ENCODE results near the gene GRB10. TPM values are rescaled to one million over a fixed set of nuclear protein-coding genes. Genes with fewer than 3 reads are reported as not detected.
"Not testable (repeated sequence)": the region's sequence is repeated elsewhere in the genome, so short reads cannot be mapped to it uniquely, and the experiment has no call there.

GRB10 gene
- total RNA-seq, 1 donor from 2014 or later: 93.0 TPM

DNA sequence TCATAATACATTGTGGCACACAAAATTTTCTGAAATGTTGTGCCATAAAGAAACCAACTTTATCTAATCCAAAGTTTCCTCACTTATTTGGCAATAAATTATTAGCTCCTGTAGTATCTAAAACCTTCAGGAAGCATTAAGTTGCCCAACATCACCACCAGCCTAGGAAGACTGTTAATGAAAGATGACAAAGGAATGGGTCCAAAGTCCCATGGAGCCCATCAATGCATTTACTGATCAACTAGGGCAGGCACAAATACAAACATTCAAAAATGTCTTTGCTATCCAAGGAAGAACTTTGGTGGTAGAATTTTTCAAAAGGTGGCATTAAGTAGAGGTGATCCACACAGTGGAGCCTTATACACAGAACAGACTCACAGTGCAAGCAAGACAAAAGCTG lies 4.5 kb downstream of the GRB10 start:
- Mint-ChIP-seq H3K27ac (ENCODE audit: unreplicated experiment) (no peak overlapping the region), H3K4me3 (no peak overlapping the region), H3K36me3 (ENCODE audit: low read depth) (peaks cover 17% of the 10 kb centered on the region), H3K4me1 (peaks cover 63% of the 10 kb centered on the region), H3K9me3 (peaks cover 9% of the 10 kb centered on the region), H3K27me3 (ENCODE audit: low read depth) (no peaks in the 10 kb centered on the region)
- no peak for DNase-seq (ENCODE audit: low read depth, low spot score)
- TF ChIP-seq, protein P1, sequence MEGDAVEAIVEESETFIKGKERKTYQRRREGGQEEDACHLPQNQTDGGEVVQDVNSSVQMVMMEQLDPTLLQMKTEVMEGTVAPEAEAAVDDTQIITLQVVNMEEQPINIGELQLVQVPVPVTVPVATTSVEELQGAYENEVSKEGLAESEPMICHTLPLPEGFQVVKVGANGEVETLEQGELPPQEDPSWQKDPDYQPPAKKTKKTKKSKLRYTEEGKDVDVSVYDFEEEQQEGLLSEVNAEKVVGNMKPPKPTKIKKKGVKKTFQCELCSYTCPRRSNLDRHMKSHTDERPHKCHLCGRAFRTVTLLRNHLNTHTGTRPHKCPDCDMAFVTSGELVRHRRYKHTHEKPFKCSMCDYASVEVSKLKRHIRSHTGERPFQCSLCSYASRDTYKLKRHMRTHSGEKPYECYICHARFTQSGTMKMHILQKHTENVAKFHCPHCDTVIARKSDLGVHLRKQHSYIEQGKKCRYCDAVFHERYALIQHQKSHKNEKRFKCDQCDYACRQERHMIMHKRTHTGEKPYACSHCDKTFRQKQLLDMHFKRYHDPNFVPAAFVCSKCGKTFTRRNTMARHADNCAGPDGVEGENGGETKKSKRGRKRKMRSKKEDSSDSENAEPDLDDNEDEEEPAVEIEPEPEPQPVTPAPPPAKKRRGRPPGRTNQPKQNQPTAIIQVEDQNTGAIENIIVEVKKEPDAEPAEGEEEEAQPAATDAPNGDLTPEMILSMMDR (conservative IDR thresholded peaks at IDR 0.05): no peak

GRCh38 chr7:50775836-50776235 lies 6.9 kb downstream of the GRB10 start:
- Mint-ChIP-seq H3K27me3 (ENCODE audit: low read depth) (no peaks in the 10 kb centered on the region), H3K9me3 (peaks cover 17% of the 10 kb centered on the region), H3K27ac (ENCODE audit: unreplicated experiment) (no peak overlapping the region), H3K4me3 (peak overlapping the region; percentile 9), H3K4me1 (peaks cover 69% of the 10 kb centered on the region), H3K36me3 (ENCODE audit: low read depth) (peaks cover 33% of the 10 kb centered on the region)
- TF ChIP-seq, protein P1 (conservative IDR thresholded peaks at IDR 0.05): no peak
- DNase-seq (ENCODE audit: low read depth, low spot score): no peak

DNA sequence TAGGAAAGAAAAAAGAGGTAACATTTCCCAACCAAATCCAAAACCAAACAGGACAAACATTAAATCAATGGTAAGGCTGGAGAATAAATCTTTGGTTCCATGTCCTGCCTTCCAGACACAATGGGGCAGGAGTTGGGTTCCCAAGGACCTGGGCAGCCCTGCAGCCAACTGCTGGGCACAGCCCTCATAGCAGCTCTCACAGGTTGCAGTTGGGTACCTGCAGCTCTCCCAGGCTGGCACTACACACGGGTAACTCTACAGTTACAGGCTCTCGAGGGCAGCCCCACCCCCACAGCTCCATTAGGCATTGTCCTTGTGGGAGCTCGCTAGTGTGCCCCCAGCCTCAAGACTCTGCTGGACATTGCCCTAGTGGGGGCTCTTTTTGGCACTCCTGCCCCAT lies 7.5 kb downstream of the GRB10 start:
- Mint-ChIP-seq H3K27me3 (ENCODE audit: low read depth) (no peaks in the 10 kb centered on the region), H3K4me1 (peaks cover 67% of the 10 kb centered on the region), H3K4me3 (no peak overlapping the region), H3K27ac (ENCODE audit: unreplicated experiment) (no peak overlapping the region), H3K36me3 (ENCODE audit: low read depth) (peaks cover 34% of the 10 kb centered on the region), H3K9me3 (peaks cover 17% of the 10 kb centered on the region)
- TF ChIP-seq, protein P1 (conservative IDR thresholded peaks at IDR 0.05): no peak
- DNase-seq (ENCODE audit: low read depth, low spot score): no peak

- H3K4me3 Mint-ChIP-seq: no peak overlapping the region
- TF ChIP-seq, protein P1 (conservative IDR thresholded peaks at IDR 0.05): no peak
- no peaks in the 10 kb centered on the region for H3K27me3 Mint-ChIP-seq (ENCODE audit: low read depth)
- H3K27ac Mint-ChIP-seq (ENCODE audit: unreplicated experiment): no peak overlapping the region
- no peak for DNase-seq (ENCODE audit: low read depth, low spot score)
- peaks cover 39% of the 10 kb centered on the region for H3K36me3 Mint-ChIP-seq (ENCODE audit: low read depth)
- peaks cover 67% of the 10 kb centered on the region for H3K4me1 Mint-ChIP-seq
- peaks cover 17% of the 10 kb centered on the region for H3K9me3 Mint-ChIP-seq
Observed at GRCh38 chr7:50774319-50774718, 8.4 kb downstream of the GRB10 start.

DNA sequence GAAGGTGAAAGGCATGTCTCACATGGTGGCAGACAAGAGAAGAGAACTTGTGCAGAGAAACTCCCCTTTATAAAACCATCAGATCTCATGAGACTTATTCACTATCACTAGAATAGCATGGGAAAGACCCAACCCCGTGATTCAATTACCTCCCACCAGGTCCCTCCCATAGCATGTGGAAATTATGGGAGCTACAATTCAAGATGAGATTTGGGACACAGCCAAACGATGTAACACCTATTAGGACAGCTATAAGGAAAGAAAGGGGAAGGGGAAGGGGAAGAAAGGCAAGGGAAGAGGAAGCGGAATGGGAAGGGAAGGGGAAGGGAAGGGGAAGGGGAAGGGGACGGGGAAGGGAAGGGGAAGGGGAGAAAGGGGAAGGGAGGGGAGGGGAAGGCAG lies 9.6 kb downstream of the GRB10 start:
- H3K36me3 Mint-ChIP-seq (ENCODE audit: low read depth): peaks cover 39% of the 10 kb centered on the region
- DNase-seq (ENCODE audit: low read depth, low spot score); H3K27me3 Mint-ChIP-seq (ENCODE audit: low read depth); H3K27ac Mint-ChIP-seq (ENCODE audit: unreplicated experiment); H3K4me3 Mint-ChIP-seq: not testable (repeated sequence)
- H3K4me1 Mint-ChIP-seq: peaks cover 71% of the 10 kb centered on the region
- H3K9me3 Mint-ChIP-seq: peaks cover 17% of the 10 kb centered on the region

DNA sequence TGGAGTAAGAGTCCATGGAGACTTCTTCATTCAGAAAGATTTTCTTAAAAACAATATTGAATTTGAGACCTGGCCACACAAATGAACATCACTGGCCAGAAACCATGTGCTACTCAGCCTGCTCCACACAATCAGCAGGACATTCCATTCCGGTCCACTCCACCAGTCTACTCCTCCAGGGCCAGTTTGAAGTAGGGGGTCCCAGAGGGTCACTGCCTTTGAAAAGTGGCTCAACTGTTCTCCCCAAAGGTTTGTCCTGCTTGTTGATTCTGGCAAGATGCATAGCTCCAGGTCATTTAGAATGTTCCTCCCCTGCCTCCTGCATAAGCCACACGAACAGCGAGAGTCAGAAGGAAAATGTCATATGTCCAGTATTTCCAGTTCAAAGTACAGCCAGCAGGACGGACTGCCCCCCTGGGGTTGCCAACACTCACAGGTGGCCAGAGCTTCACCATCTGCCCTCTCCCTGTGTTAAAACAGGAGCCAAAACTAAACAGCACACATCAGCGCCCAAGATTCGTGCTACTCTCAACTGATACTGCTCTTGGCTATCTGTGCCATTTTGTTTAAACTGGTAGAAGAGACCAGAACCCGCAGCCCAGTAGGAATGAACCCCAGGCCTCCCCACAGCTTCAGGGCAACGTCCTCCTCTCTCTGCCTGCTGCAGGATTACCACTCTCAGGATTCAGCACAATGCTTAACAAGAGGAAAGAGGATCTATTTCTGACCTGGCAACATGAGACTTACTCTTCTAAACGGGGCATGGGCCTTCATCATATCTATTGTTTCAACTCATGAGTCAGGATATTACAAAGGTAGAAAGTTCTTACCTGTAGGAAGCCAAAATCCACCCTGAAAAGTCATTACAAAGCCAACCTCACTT lies 11.3 kb downstream of the GRB10 start:
- Mint-ChIP-seq H3K4me1 (peaks cover 78% of the 10 kb centered on the region), H3K4me3 (peak overlapping the region; percentile 18), H3K36me3 (ENCODE audit: low read depth) (peaks cover 32% of the 10 kb centered on the region), H3K27me3 (ENCODE audit: low read depth) (no peaks in the 10 kb centered on the region), H3K27ac (ENCODE audit: unreplicated experiment) (no peak overlapping the region), H3K9me3 (peaks cover 11% of the 10 kb centered on the region)
- no peak for DNase-seq (ENCODE audit: low read depth, low spot score)
- TF ChIP-seq, protein P1 (conservative IDR thresholded peaks at IDR 0.05): no peak

Measured in neural crest cell (in vitro differentiated cells).